Tibial nerve (tissue), 4 donors: ENCODE measurements around the gene RETREG1.

Experiments
- EP300 ChIP-seq, 2 donors: sonication (generic); formaldehyde crosslinking; IDR thresholded peaks; one replicate each; pipeline ENCODE4 v1.6.1; 2017; ENCODE audit warnings: antibody characterized with exemption in 2 of 2, mild to moderate bottlenecking in 1 of 2
- POLR2A ChIP-seq, 2 donors: fragments of 450-650 bp; IDR thresholded peaks; one replicate each; pipeline ENCODE4 v1.6.1; 2017; ENCODE audit warnings: antibody characterized with exemption in 2 of 2, mild to moderate bottlenecking in 2 of 2, moderate library complexity in 2 of 2
- TF ChIP-seq, protein P1 (sequence below), 5 experiments: fragments of 200-600 bp in 3 of 5; fragments of 450-650 bp in 2 of 5; sonication (generic) in 3 of 5; IDR thresholded peaks; one replicate each; pipeline ENCODE4 v1.5.1; 2016 to 2019; ENCODE audit warnings: antibody characterized with exemption in 5 of 5, mild to moderate bottlenecking in 3 of 5, moderate library complexity in 2 of 5

DNA sequence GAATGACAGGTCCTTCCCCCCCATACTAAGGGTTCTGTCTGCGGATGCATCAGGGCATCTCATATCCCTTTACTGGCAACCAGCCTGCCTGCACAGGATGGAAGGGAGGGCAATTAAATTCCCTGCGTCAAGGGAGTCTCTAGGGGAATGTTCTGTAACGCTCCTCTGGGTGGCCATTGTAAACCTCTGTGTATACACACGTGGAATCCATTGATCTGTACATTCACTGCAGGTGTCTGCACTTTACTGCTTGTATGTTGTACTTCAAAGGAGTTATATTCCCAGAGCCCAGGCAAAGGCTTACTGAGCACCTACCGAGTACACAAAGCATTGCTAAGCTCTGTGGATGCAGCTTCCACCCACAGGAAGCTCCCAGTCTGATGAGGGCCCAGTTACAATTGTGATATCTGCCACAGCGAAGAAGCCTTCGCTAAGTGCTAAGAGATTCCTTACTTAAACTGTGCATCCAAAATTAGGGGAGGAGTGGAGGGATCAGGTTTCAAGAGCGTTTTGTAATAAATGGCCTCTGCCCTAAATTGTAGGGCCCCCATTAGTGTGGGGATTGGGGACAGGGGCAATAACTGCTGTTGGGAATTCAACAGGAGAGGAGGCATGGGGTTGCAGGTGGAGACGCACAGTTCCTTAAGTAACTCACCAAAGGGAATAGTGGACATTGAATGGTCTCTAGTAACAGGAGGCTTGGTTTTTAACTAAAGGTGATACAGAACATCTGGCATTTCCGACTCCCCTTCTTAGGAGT lies 1.5 kb upstream of the RETREG1 start:
- TF ChIP-seq POLR2A (IDR thresholded peaks at IDR 0.05) (no peak), EP300 (IDR thresholded peaks at IDR 0.05) (no peak)
- TF ChIP-seq, protein P1, sequence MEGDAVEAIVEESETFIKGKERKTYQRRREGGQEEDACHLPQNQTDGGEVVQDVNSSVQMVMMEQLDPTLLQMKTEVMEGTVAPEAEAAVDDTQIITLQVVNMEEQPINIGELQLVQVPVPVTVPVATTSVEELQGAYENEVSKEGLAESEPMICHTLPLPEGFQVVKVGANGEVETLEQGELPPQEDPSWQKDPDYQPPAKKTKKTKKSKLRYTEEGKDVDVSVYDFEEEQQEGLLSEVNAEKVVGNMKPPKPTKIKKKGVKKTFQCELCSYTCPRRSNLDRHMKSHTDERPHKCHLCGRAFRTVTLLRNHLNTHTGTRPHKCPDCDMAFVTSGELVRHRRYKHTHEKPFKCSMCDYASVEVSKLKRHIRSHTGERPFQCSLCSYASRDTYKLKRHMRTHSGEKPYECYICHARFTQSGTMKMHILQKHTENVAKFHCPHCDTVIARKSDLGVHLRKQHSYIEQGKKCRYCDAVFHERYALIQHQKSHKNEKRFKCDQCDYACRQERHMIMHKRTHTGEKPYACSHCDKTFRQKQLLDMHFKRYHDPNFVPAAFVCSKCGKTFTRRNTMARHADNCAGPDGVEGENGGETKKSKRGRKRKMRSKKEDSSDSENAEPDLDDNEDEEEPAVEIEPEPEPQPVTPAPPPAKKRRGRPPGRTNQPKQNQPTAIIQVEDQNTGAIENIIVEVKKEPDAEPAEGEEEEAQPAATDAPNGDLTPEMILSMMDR (IDR thresholded peaks at IDR 0.05) = no peak
